ENCODE data around the gene MAGOH. TPM values are rescaled to one million over a fixed set of nuclear protein-coding genes. Genes with fewer than 3 reads are reported as not detected.
"Not testable (repeated sequence)": the region's sequence is repeated elsewhere in the genome, so short reads cannot be mapped to it uniquely, and the experiment has no call there.

MAGOH gene
- total RNA-seq, 2 donors from 2014 or later = 9.5 to 21.8 TPM

- no peaks in the 10 kb centered on the region for H3K9me3 ChIP-seq
- no peak overlapping the region for H3K27ac ChIP-seq
- no peaks in the 10 kb centered on the region for H3K27me3 ChIP-seq (replicated peaks; ENCODE audit: insufficient read depth)
- no peak for TF ChIP-seq CTCF (IDR thresholded peaks at IDR 0.05)
- ATAC-seq (ENCODE audit: insufficient number of reproducible peaks, low FRiP score, low read depth) = no peak
- no peak overlapping the region for H3K4me3 ChIP-seq
- H3K36me3 ChIP-seq = no peaks in the 10 kb centered on the region
- DNase-seq (ENCODE audit: low spot score) = no peak
- H3K4me1 ChIP-seq (ENCODE audit: control insufficient read depth in 1 of 2, low read depth in 2 of 2) = no peaks in the 10 kb centered on the region
Observed at GRCh38 chr1:53186533-53186932, 51.8 kb downstream of the MAGOH start.

- not testable (repeated sequence) for H3K27me3 ChIP-seq (replicated peaks; ENCODE audit: insufficient read depth); H3K27ac ChIP-seq; DNase-seq (ENCODE audit: low spot score); ATAC-seq (ENCODE audit: insufficient number of reproducible peaks, low FRiP score, low read depth); H3K36me3 ChIP-seq; H3K4me3 ChIP-seq; H3K9me3 ChIP-seq; H3K4me1 ChIP-seq (ENCODE audit: control insufficient read depth in 1 of 2, low read depth in 2 of 2)
Observed at GRCh38 chr1:53185955-53186297, 52.4 kb downstream of the MAGOH start.

GRCh38 chr1:53183095-53183990 is 55.0 kb downstream of the MAGOH start:
- TF ChIP-seq CTCF (IDR thresholded peaks at IDR 0.05) = no peak
- Histone ChIP-seq H3K9me3 (no peaks in the 10 kb centered on the region), H3K4me3 (no peak overlapping the region), H3K27me3 (replicated peaks; ENCODE audit: insufficient read depth) (no peaks in the 10 kb centered on the region), H3K4me1 (ENCODE audit: control insufficient read depth in 1 of 2, low read depth in 2 of 2) (no peaks in the 10 kb centered on the region), H3K36me3 (no peaks in the 10 kb centered on the region), H3K27ac (no peak overlapping the region)
- DNase-seq (ENCODE audit: low spot score) = no peak
- no peak for ATAC-seq (ENCODE audit: insufficient number of reproducible peaks, low FRiP score, low read depth)

- no peak overlapping the region for H3K4me3 ChIP-seq
- no peak overlapping the region for H3K27ac ChIP-seq
- ATAC-seq (ENCODE audit: insufficient number of reproducible peaks, low FRiP score, low read depth) (no peak), DNase-seq (ENCODE audit: low spot score) (no peak)
- no peaks in the 10 kb centered on the region for H3K4me1 ChIP-seq (ENCODE audit: control insufficient read depth in 1 of 2, low read depth in 2 of 2)
- TF ChIP-seq CTCF (IDR thresholded peaks at IDR 0.05) = no peak
- no peaks in the 10 kb centered on the region for H3K36me3 ChIP-seq
- no peaks in the 10 kb centered on the region for H3K9me3 ChIP-seq
- no peaks in the 10 kb centered on the region for H3K27me3 ChIP-seq (replicated peaks; ENCODE audit: insufficient read depth)
Observed at GRCh38 chr1:53182716-53183094, 55.6 kb downstream of the MAGOH start.

GRCh38 chr1:53182111-53182593 is 56.2 kb downstream of the MAGOH start:
- ATAC-seq (ENCODE audit: insufficient number of reproducible peaks, low FRiP score, low read depth) (no peak), DNase-seq (ENCODE audit: low spot score) (peak; percentile 51)
- H3K27ac ChIP-seq = no peak overlapping the region

More at GRCh38 chr1:53182111-53182593, 56.2 kb downstream of the MAGOH start:
- Histone ChIP-seq H3K9me3 (no peaks in the 10 kb centered on the region), H3K4me3 (peak overlapping the region; percentile 2), H3K4me1 (ENCODE audit: control insufficient read depth in 1 of 2, low read depth in 2 of 2) (peaks cover under 1 to 4% of the 10 kb centered on the region in 2 donors), H3K36me3 (no peaks in the 10 kb centered on the region), H3K27me3 (replicated peaks; ENCODE audit: insufficient read depth) (no peaks in the 10 kb centered on the region)
- TF ChIP-seq CTCF (IDR thresholded peaks at IDR 0.05) = peak; percentile 84
